SU-DHL-6 (cell line): Measurements from ENCODE around the gene HK2.

Experiments
- CTCF ChIP-seq: fragments of 200-600 bp; sonication (generic); IDR thresholded peaks from one replicate; pipeline ENCODE4 v1.5.1; 2017; ENCODE audit warnings: antibody characterized with exemption, mild to moderate bottlenecking, low read length, moderate library complexity; ENCODE audit not compliant: insufficient read depth, poor library complexity, severe bottlenecking
- EZH2phosphoT487 ChIP-seq: fragments of 200-600 bp; sonication (generic), shearing (Covaris generic); conservative IDR thresholded peaks from 2 replicates; pipeline ENCODE4 v1.6.1; 2018; ENCODE audit warnings: mild to moderate bottlenecking, antibody characterized with exemption, low read length, moderate library complexity, mixed read lengths

GRCh38 chr2:74919827-74920226 is 85.9 kb downstream of the HK2 start:
- TF ChIP-seq CTCF (peak; percentile 66), EZH2phosphoT487 (no peak)
